ENCODE results near the gene FAM20A. TPM values are rescaled to one million over a fixed set of nuclear protein-coding genes. Genes with fewer than 3 reads are reported as not detected.

The FAM20A gene
- total RNA-seq, 1 donor from 2014 or later, result 2.9 TPM

DNA sequence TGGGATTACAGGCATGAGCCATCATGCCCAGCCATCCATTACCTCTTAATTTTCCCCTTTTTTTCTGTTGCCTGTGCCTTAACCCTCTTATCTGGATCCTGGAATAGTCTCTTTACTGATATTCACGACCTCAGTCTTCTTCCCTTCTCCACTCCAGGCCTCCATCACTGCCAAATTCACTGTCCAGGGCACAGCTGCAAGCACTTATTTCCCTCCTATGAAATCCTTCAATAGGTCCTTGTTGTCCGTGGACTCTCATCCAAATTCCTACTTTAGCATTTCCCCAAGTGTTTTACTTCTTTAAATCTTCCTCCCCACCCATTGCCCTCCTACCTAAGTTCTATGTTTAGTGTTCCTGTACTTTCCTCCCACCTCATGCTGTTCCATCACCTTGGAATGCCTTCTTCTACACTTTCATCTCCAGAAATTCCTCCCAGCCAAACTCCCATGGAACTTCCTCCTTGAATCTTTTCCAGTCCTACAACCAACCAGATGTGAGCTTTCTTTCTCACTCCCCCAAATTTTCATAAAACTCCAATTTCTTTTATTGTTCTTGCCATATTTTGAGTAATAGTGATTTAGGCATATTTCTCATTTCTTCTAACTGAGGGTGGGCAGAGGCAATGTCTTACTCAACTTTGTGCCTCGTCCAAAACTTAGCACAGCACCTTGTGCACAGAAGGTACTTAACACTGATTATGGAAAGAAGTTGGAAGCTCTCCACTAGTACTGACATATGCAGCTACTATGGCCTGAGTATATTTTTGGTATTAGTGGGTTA is 35.3 kb downstream of the FAM20A start:
- no peaks in the 10 kb centered on the region for H3K36me3 ChIP-seq
- H3K9me3 ChIP-seq (replicated peaks), result no peaks in the 10 kb centered on the region
- H3K27me3 ChIP-seq (ENCODE audit: low read depth), result no peaks in the 10 kb centered on the region
- no peak overlapping the region for H3K4me3 ChIP-seq
- intact Hi-C loops (cut with micrococcal nuclease), result no loop called here
- no peak for DNase-seq
- H3K4me1 ChIP-seq, result peaks cover 19% of the 10 kb centered on the region
- peak overlapping the region; percentile 31 for H3K27ac ChIP-seq (replicated peaks)
- TF ChIP-seq, protein P1, sequence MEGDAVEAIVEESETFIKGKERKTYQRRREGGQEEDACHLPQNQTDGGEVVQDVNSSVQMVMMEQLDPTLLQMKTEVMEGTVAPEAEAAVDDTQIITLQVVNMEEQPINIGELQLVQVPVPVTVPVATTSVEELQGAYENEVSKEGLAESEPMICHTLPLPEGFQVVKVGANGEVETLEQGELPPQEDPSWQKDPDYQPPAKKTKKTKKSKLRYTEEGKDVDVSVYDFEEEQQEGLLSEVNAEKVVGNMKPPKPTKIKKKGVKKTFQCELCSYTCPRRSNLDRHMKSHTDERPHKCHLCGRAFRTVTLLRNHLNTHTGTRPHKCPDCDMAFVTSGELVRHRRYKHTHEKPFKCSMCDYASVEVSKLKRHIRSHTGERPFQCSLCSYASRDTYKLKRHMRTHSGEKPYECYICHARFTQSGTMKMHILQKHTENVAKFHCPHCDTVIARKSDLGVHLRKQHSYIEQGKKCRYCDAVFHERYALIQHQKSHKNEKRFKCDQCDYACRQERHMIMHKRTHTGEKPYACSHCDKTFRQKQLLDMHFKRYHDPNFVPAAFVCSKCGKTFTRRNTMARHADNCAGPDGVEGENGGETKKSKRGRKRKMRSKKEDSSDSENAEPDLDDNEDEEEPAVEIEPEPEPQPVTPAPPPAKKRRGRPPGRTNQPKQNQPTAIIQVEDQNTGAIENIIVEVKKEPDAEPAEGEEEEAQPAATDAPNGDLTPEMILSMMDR (IDR thresholded peaks at IDR 0.05; ENCODE audit: borderline replicate concordance), result no peak

DNA sequence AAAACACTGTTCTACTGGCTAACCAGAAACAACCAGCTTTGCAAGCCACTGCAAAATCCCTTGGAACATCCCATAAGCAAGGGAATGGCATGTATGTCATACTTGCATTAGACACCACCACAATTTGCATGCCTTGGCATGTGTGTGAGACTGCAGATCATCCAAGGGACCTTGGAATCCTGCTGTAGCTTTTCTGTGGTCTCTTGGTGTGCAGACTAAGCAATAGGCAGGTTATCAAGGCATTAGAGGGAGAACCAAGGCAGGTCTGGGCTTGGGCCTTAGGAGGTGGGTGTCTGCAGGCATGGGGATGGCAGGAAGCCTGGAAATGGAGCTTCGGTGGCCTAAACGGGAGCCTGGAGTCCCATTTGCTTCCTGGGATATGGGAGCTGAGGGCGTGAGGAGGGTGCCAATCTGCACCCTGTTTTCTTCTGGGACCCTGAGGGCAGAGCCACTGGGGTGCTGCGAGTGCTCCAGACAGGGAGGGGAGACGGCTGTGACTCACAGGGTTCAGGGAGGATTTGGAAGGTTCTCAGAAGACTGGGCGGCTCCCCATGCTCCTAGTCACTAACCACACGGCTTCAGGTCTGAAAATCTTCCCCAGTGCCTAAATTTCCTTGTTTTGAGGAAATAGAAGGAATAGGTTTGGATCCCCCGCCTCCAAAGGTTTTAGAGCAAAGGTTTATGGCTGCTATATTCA is 36.6 kb downstream of the FAM20A start:
- TF ChIP-seq, protein P1 (IDR thresholded peaks at IDR 0.05; ENCODE audit: borderline replicate concordance), result no peak
- Histone ChIP-seq H3K36me3 (no peaks in the 10 kb centered on the region), H3K27ac (replicated peaks) (no peak overlapping the region), H3K4me3 (no peak overlapping the region), H3K27me3 (ENCODE audit: low read depth) (no peaks in the 10 kb centered on the region), H3K9me3 (replicated peaks) (no peaks in the 10 kb centered on the region), H3K4me1 (peaks cover 22% of the 10 kb centered on the region)
- no peak for DNase-seq
- intact Hi-C loops (cut with micrococcal nuclease), result no loop called here

DNA sequence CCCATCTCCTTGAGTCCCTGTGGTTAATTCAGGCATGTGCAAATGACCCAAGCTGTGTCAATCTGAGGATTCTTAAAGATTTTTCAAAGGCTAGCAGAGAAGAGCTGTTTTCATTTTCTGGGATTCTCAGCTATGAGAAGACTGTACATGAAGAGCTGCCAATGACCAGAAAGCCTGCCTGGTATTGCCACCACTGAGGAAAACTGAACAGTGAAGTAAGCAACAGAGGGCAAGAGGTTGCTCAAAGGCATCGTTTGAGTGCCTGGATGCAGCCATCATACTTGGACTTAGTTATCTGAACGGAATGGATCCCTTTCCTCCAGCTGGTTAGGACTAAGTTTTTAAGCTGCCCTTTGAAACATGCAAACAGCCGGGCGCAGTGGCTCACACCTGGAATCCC is 38.4 kb downstream of the FAM20A start:
- Histone ChIP-seq H3K36me3 (no peaks in the 10 kb centered on the region), H3K27me3 (ENCODE audit: low read depth) (no peaks in the 10 kb centered on the region), H3K9me3 (replicated peaks) (no peaks in the 10 kb centered on the region), H3K4me3 (no peak overlapping the region), H3K4me1 (peaks cover 22% of the 10 kb centered on the region), H3K27ac (replicated peaks) (no peak overlapping the region)
- TF ChIP-seq, protein P1 (IDR thresholded peaks at IDR 0.05; ENCODE audit: borderline replicate concordance), result no peak
- no peak for DNase-seq
- intact Hi-C loops (cut with micrococcal nuclease), result no loop called here

DNA sequence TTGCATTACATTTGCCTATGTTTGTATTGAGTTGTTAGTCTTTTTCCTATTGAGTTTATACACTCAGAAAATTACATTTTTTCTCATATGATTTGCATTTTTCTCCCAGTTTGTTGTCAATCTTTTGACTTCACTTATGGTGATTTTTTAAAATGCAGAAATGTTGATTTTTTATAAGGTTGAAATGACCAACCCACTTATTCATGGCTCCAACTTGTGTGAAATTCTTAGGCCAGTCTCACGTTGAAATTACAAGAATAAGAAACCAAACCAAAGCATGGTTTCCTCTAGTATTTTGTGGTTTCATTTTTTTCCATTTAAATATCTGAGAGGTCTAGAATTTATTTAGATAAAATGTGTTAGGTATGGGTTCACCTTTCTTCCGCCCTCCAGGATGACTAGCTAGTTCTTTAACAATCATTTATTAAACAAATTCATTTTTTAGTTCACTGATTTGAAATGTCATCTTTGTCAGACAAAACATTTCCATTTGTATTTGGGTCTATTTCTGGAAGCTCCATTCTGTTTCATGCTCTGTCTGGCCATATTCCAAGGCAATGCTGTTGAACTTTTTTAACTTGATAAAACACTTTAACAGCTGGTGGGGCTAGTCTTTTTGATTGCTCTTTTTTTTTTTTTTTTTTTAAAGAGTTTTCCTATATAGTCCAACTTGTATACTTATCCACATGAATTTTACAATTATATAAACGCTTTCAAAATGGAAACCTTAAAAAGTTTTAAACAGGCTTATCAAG is 40.0 kb downstream of the FAM20A start:
- Histone ChIP-seq H3K27ac (replicated peaks) (no peak overlapping the region), H3K4me1 (peaks cover 15% of the 10 kb centered on the region)
- intact Hi-C loops (cut with micrococcal nuclease), result no loop called here

DNA sequence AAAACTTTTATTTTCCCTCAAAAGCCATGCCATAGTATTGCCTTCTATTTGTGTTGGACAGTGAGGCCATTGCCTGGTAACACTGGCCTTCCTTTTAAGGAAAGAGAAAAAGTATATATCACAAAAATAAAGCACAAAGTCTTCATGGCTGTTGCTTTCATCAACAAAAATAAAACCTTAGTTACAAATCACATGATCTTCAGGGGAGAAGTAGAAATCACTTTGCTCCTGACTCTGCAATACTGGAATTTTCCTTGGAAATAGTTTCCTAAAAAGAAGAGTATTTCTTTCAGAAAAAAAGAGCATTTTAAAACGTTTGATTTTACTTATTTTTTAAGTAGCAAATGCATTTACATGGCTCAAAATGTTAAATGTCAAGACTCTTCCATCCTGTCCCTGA is 41.9 kb downstream of the FAM20A start:
- no peak overlapping the region for H3K27ac ChIP-seq (replicated peaks)

More for the DNA sequence above, 40.0 kb downstream of the FAM20A start:
- Histone ChIP-seq H3K4me3 (no peak overlapping the region), H3K9me3 (replicated peaks) (no peaks in the 10 kb centered on the region), H3K27me3 (ENCODE audit: low read depth) (no peaks in the 10 kb centered on the region), H3K36me3 (no peaks in the 10 kb centered on the region)
- TF ChIP-seq, protein P1 (IDR thresholded peaks at IDR 0.05; ENCODE audit: borderline replicate concordance), result no peak
- DNase-seq, result no peak

More for the DNA sequence above, 41.9 kb downstream of the FAM20A start:
- no peak for DNase-seq
- Histone ChIP-seq H3K27me3 (ENCODE audit: low read depth) (no peaks in the 10 kb centered on the region), H3K4me1 (peaks cover 15% of the 10 kb centered on the region), H3K4me3 (no peak overlapping the region), H3K9me3 (replicated peaks) (no peaks in the 10 kb centered on the region), H3K36me3 (peaks cover 13% of the 10 kb centered on the region)
- TF ChIP-seq, protein P1 (IDR thresholded peaks at IDR 0.05; ENCODE audit: borderline replicate concordance), result no peak
- intact Hi-C loops (cut with micrococcal nuclease), result no loop called here
